Cardiac fibroblast (primary cell): ENCODE data around the gene TJP2.
"Not testable (repeated sequence)": the region's sequence is repeated elsewhere in the genome, so short reads cannot be mapped to it uniquely, and the experiment has no call there.

Experiments
- DNase-seq, 2 donors: peaks; one replicate each; pipeline versions ENCODE4 v3.0.0 to v3.0.0-alpha.2; 2010; ENCODE audit warnings: low read depth in 2 of 2
- H3K4me3 ChIP-seq, 2 donors: replicated peaks in 1 of 2; 1 replicate in 1 of 2; 2 replicates in 1 of 2; pipeline ENCODE4 v1.5.1; 2011; ENCODE audit warnings: low read depth in 2 of 2, low read length in 2 of 2, mild to moderate bottlenecking in 2 of 2, moderate library complexity in 1 of 2
- TF ChIP-seq, protein P1 (sequence below): IDR thresholded peaks from one replicate; pipeline ENCODE4 v1.5.1; 2011; ENCODE audit warnings: low read depth, mild to moderate bottlenecking, low read length, inconsistent platforms

Gene TJP2

DNA sequence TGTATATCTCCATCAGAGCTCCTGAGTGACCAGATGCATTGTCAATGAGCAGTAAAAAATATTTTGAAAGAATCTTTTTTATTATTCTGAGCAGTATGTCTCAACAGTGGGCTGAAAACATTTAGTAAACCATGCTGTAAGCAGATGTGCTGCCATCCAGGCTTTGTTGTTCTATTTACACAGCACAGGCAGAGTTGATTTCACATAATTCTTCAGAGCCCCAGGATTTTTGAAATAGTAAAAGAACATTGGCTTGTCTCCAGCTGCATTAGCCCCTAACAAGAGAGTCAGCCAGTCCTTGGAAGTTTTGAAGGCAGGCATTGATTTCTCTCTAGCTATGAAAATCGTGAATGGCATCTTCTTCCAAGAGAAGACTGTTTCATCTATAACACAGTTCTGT is 125.7 kb downstream of the TJP2 start:
- H3K4me3 ChIP-seq = no peak overlapping the region
- no peak for DNase-seq
- TF ChIP-seq, protein P1, sequence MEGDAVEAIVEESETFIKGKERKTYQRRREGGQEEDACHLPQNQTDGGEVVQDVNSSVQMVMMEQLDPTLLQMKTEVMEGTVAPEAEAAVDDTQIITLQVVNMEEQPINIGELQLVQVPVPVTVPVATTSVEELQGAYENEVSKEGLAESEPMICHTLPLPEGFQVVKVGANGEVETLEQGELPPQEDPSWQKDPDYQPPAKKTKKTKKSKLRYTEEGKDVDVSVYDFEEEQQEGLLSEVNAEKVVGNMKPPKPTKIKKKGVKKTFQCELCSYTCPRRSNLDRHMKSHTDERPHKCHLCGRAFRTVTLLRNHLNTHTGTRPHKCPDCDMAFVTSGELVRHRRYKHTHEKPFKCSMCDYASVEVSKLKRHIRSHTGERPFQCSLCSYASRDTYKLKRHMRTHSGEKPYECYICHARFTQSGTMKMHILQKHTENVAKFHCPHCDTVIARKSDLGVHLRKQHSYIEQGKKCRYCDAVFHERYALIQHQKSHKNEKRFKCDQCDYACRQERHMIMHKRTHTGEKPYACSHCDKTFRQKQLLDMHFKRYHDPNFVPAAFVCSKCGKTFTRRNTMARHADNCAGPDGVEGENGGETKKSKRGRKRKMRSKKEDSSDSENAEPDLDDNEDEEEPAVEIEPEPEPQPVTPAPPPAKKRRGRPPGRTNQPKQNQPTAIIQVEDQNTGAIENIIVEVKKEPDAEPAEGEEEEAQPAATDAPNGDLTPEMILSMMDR = no peak

DNA sequence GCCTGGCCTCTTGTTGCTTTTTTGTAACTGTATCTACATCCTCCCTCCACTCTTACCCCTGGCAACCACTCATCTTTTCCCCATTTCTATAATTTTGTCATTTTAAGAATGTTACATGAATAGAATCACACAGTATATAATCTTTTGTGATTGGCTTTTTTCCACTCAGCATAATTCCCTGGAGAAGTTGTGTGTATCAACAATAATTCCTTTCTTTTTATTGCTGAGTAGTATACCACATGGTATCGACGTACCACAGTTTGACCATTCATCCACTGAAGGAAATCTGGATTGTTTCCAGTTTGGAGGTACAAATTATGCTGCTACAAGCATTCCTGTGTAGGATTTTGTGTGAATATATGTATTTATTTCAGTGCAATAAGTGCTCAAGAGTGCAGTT is 129.3 kb downstream of the TJP2 start:
- DNase-seq = no peak
- H3K4me3 ChIP-seq = no peak overlapping the region
- TF ChIP-seq, protein P1 = no peak

DNA sequence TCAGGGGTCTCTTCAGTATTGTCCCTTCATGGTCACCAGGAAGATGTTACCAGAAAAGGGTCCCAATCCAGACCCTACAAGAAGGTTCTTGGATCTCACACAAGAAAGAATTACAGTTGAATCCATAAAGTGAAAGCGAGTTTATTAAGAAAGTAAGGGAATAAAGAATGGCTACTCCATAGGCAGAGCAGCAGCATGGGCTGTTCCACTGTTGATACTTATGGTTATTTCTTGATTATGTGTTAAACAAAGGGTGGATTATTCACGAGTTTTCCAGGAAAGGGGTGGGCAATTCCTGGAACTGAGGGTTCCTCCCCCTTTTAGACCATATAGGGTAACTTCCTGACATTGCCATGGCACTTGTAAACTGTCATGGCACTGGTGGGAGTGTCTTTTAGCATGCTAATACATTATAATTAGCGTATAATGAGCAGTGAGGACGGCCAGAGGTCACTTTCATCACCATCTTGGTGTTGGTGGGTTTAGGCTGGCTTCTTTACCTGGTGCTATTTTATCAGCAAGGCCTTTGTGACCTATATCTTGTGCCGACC is 132.9 kb downstream of the TJP2 start:
- not testable (repeated sequence) for DNase-seq, H3K4me3 ChIP-seq

DNA sequence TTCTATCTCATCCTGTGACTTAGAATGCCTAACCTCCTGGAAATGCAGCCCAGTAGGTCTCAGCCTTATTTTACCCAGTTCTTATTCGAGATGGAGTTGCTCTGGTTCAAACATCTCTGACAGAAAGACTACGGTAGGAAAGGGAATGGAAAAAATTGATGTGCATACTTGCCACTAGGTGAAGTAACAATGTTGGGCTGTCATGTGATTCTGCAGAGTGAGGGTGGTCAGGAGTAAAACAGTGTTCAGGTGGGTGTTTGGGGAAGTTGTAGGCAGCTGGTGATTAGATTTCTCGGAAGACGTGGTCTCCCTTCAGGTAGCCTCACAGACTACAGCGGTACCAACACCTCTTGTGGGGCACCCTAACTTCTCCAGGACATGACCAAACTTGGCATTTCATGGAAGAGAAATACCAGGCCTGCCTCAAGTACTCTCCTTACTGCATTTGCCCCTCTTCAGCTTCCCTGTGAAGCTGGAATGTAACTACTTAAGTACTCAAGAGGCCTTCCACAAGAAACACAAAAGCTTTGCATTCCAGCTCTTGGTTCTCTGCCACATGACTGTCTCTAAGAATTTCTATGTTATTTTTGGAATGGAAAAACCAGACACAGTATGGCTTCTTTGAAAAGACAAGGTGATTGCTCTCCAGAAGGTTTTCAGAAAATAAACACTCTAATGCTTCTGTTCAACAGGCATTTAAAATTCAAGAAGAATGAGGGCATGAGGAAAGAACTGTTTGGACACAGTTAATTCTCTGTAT is 133.5 kb downstream of the TJP2 start:
- DNase-seq = peak; percentile 77 to 82
- no peak overlapping the region for H3K4me3 ChIP-seq
- TF ChIP-seq, protein P1 = no peak

DNA sequence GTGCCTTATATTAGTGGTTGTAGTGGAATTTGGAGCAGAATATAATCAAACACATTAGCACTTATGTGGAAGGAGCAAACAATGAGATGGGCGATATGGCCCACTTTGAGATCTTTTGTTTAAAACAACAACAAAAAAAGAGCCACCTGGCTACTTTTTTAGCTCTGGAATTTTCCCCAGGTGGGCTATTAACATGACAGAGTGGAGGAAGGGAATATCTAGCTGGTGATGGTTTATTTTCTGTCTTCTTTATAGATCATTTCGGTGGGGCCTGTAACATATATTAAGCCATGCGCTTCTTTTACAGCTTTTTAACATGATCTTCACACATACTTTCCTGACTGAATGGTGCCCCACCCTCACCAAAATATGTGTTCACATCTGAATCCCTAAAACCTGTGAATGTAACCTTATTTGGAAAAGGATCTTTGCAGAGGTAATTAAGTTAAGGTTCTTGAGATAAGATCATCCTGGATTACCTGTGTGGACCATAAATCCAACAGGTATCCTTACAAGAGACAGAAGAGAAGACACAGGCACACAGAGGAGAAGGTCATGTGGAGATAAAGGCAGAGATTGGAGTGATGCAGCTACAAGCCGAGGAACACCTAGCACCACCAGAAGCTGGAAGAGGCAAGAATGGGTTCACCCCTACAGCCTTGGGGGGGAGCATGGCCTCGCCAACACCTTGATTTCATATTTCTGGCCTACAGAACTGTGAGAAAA is 134.3 kb downstream of the TJP2 start:
- TF ChIP-seq, protein P1 = no peak
- DNase-seq = no peak
- H3K4me3 ChIP-seq = no peak overlapping the region

DNA sequence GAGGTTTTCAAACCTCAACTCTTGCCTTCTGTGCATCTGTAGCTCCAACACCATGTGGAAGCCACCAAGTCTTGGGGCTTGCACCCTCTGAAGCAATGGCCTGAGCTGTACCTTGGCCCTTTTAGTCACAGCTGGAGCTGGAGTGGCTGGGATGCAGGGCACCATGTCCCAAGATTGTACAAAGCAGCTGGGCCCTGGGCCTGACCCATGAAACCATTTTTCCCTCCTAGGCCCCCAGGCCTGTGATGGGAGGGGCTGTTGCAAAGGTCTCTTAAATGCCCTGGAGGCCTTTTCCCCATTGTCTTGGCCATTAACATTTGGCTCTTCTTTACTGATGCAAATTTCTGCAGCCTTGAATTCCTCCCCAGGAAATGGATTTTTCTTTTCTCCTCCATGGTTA is 139.1 kb downstream of the TJP2 start:
- TF ChIP-seq, protein P1 = no peak
- no peak for DNase-seq
- no peak overlapping the region for H3K4me3 ChIP-seq

DNA sequence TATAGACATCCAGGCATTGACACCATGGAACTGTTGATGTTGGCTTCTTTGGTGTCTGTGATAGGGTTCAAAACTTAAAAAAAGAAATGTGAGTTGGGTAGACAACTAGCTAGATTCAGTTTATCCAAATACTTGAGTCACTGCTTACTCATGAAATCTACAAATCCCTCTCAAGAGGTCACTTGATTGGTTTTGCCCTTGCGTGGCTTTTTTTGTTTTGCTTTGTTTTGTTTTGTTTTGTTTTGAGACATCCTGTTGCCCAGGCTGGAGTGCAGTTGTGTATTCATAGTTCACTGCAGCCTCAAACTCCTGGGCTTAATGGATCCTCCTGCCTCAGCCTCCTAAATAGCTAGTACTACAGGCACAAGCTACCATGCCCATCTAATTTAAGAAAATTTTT is 140.5 kb downstream of the TJP2 start:
- H3K4me3 ChIP-seq = no peak overlapping the region
- TF ChIP-seq, protein P1 = no peak
- DNase-seq = peak in 1 of 2 donors; percentile 75
